ENCODE measurements around the gene CIDEB.
"Not testable (repeated sequence)": the region's sequence is repeated elsewhere in the genome, so short reads cannot be mapped to it uniquely, and the experiment has no call there.

The CIDEB gene

GRCh38 chr14:24331731-24332267, 24.0 kb upstream of the CIDEB start:
- DNase-seq, result no peak

GRCh38 chr14:24330973-24331674, 23.3 kb upstream of the CIDEB start:
- DNase-seq, result no peak

- DNase-seq, result no peak
Observed at GRCh38 chr14:24329736-24330135, 22.0 kb upstream of the CIDEB start.

GRCh38 chr14:24329073-24329663, 21.4 kb upstream of the CIDEB start:
- no peak for DNase-seq

- DNase-seq, result not testable (repeated sequence)
Observed at GRCh38 chr14:24327914-24328313, 20.1 kb upstream of the CIDEB start.

- DNase-seq, result no peak
Observed at GRCh38 chr14:24327303-24327702, 19.5 kb upstream of the CIDEB start.

GRCh38 chr14:24325963-24326362, 18.2 kb upstream of the CIDEB start:
- DNase-seq, result no peak

GRCh38 chr14:24325041-24325530, 17.3 kb upstream of the CIDEB start:
- no peak for DNase-seq

- DNase-seq, result no peak
Observed at GRCh38 chr14:24324024-24324423, 16.2 kb upstream of the CIDEB start.

- no peak for DNase-seq
Observed at GRCh38 chr14:24323341-24323740, 15.6 kb upstream of the CIDEB start.

- DNase-seq, result no peak
Observed at GRCh38 chr14:24322672-24323071, 14.9 kb upstream of the CIDEB start.

GRCh38 chr14:24321212-24321975, 13.6 kb upstream of the CIDEB start:
- no peak for DNase-seq

GRCh38 chr14:24317141-24317928, 9.6 kb upstream of the CIDEB start:
- no peak for DNase-seq

GRCh38 chr14:24316597-24316950, 8.8 kb upstream of the CIDEB start:
- no peak for DNase-seq

- DNase-seq, result no peak
Observed at GRCh38 chr14:24315807-24316596, 8.2 kb upstream of the CIDEB start.

GRCh38 chr14:24315243-24315806, 7.5 kb upstream of the CIDEB start:
- no peak for DNase-seq

- DNase-seq, result no peak
Observed at GRCh38 chr14:24314377-24315193, 6.8 kb upstream of the CIDEB start.

GRCh38 chr14:24313913-24314312, 6.1 kb upstream of the CIDEB start:
- DNase-seq, result no peak

- DNase-seq, result no peak
Observed at GRCh38 chr14:24312736-24313507, 5.1 kb upstream of the CIDEB start.

Data from NCI-H187 (cell line).